ENCODE results near the gene PTPRT.

- no peak for TF ChIP-seq EZH2 (IDR thresholded peaks at IDR 0.05; ENCODE audit: low read depth, unreplicated experiment)
- TF ChIP-seq POLR2AphosphoS5 (IDR thresholded peaks at IDR 0.05; ENCODE audit: low read depth) = no peak
- TF ChIP-seq CTCF (conservative IDR thresholded peaks at IDR 0.05; ENCODE audit: low read depth in 2 of 2) = no peak
These were observed 498.8 kb downstream of the PTPRT start for GRCh38 chr20:42690842-42691437.
